ENCODE data around the gene TBC1D12.

DNA sequence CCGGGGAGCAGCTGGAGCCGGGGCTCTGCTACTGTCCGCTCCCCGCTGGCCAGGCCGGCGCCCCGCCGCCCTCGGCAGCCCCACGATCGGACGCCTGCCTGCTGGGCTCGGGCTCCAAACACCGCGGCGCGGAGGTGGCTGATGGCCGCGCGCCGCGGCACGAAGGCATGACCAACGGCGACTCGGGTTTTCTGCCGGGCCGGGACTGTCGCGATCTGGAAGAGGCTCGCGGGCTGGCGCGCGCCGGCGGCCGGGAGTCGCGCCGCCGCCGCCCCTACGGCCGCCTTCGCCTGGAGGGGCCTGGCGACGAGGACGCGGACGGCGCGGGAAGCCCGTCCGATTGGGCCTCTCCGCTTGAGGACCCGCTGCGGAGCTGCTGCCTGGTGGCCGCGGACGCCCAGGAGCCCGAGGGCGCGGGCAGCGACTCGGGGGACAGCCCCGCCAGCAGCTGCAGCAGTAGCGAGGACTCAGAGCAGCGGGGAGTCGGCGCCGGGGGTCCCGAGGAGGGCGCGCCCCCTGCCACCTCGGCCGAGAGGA is 570 bp downstream of the TBC1D12 start:
- TF ChIP-seq CTCF (IDR thresholded peaks at IDR 0.05) (no peak), POLR2AphosphoS5 (IDR thresholded peaks at IDR 0.05) (no peak), POLR2A (IDR thresholded peaks at IDR 0.05) (no peak), EP300 (IDR thresholded peaks at IDR 0.05) (no peak)

Measured in gastroesophageal sphincter (tissue), 3 donors.